Adrenal gland (tissue), 5 donors: ENCODE measurements around the gene PLEKHG4B.

Experiments
- POLR2A ChIP-seq, 2 donors: fragments of 450-650 bp; IDR thresholded peaks; one replicate each; pipeline ENCODE4 v1.6.1; 2017; ENCODE audit warnings: antibody characterized with exemption in 2 of 2, mild to moderate bottlenecking in 2 of 2, moderate library complexity in 1 of 2
- TF ChIP-seq, protein P1 (sequence below), 6 experiments: fragments of 450-650 bp in 4 of 6; fragments of 200-600 bp in 2 of 6; sonication (generic) in 1 of 6; IDR thresholded peaks; 1 replicate in 5 of 6; 2 replicates in 1 of 6; pipeline versions ENCODE4 v1.5.1 to v1.8.0; 2016 to 2021; ENCODE audit warnings: antibody characterized with exemption in 6 of 6, mild to moderate bottlenecking in 2 of 6, moderate library complexity in 1 of 6
- donor health status: DM: no; HTN: no; CAD: no.

- TF ChIP-seq, protein P1, sequence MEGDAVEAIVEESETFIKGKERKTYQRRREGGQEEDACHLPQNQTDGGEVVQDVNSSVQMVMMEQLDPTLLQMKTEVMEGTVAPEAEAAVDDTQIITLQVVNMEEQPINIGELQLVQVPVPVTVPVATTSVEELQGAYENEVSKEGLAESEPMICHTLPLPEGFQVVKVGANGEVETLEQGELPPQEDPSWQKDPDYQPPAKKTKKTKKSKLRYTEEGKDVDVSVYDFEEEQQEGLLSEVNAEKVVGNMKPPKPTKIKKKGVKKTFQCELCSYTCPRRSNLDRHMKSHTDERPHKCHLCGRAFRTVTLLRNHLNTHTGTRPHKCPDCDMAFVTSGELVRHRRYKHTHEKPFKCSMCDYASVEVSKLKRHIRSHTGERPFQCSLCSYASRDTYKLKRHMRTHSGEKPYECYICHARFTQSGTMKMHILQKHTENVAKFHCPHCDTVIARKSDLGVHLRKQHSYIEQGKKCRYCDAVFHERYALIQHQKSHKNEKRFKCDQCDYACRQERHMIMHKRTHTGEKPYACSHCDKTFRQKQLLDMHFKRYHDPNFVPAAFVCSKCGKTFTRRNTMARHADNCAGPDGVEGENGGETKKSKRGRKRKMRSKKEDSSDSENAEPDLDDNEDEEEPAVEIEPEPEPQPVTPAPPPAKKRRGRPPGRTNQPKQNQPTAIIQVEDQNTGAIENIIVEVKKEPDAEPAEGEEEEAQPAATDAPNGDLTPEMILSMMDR (IDR thresholded peaks at IDR 0.05) = no peak
- no peak for TF ChIP-seq POLR2A (IDR thresholded peaks at IDR 0.05)
Measured at GRCh38 chr5:93221-93980, 1.4 kb downstream of the PLEKHG4B start.
